Lung (tissue), 12 donors: Measurements from ENCODE around the gene THSD7B. TPM values are rescaled to one million over a fixed set of nuclear protein-coding genes. Genes with fewer than 3 reads are reported as not detected.

Experiments used
- ATAC-seq: fragments of 200-7000 bp; cut with Tn5 transposase; one replicate; pipeline ENCODE4 v1.9.1; 2020; ENCODE audit warnings: moderate number of reproducible peaks; ENCODE audit not compliant: insufficient read depth, low FRiP score
- DNase-seq, 3 donors: peaks; one replicate each; pipeline ENCODE4 v3.0.0-alpha.2; 2013 to 2017
- H3K27ac ChIP-seq, 2 donors: one replicate each; pipeline ENCODE4 v1.5.1; 2013; ENCODE audit warnings: mild to moderate bottlenecking in 2 of 2, moderate library complexity in 2 of 2, control low read depth in 1 of 2, inconsistent platforms in 1 of 2, low read depth in 1 of 2, low read length in 1 of 2
- H3K27me3 ChIP-seq, 3 donors: one replicate each; pipeline ENCODE4 v1.5.1; 2013; ENCODE audit warnings: low read length in 2 of 3; ENCODE audit not compliant: control insufficient read depth in 3 of 3, insufficient read depth in 3 of 3
- H3K36me3 ChIP-seq, 4 donors: one replicate each; pipeline ENCODE4 v1.5.1; 2013; ENCODE audit warnings: low read length in 4 of 4, mild to moderate bottlenecking in 1 of 4, moderate library complexity in 1 of 4; ENCODE audit not compliant: control insufficient read depth in 4 of 4, insufficient read depth in 4 of 4
- H3K4me1 ChIP-seq, 5 donors: one replicate each; pipeline ENCODE4 v1.5.1; 2013; ENCODE audit warnings: low read length in 5 of 5, mild to moderate bottlenecking in 2 of 5, moderate library complexity in 1 of 5; ENCODE audit not compliant: control insufficient read depth in 5 of 5, insufficient read depth in 5 of 5
- H3K4me3 ChIP-seq: one replicate; pipeline ENCODE4 v1.5.1; 2013; ENCODE audit warnings: mild to moderate bottlenecking, control low read depth, moderate library complexity
- H3K9ac ChIP-seq, 2 donors: one replicate each; pipeline ENCODE4 v1.5.1; 2013; ENCODE audit warnings: low read length in 2 of 2, control low read depth in 1 of 2; ENCODE audit not compliant: insufficient read depth in 1 of 2
- H3K9me3 ChIP-seq, 4 donors: one replicate each; pipeline ENCODE4 v1.5.1; 2013; ENCODE audit warnings: low read length in 3 of 4, mild to moderate bottlenecking in 1 of 4, moderate library complexity in 1 of 4; ENCODE audit not compliant: control insufficient read depth in 4 of 4, insufficient read depth in 3 of 4
- CTCF ChIP-seq: IDR thresholded peaks from 2 replicates; pipeline ENCODE4 v1.5.1; 2012; ENCODE audit warnings: mild to moderate bottlenecking; ENCODE audit errors: control extremely low read depth, extremely low read depth
- WGBS, 2 donors: extraction: QIAGEN DNeasy Blood & Tissue Kit; methylation state at CpG; one replicate each; pipeline ENCODE4 v1.1.7; 2013; 5-methylcytosine and 5-hydroxymethylcytosine counted together
- polyA plus RNA-seq, 2 donors: library from polyadenylated mRNA; stranded (reverse); fragments of 200-250 nt; gene quantifications; one replicate each; pipeline ENCODE4 v1.2.1, GENCODE V29; 2013
- total RNA-seq, 2 donors: library from RNA; depleted of rRNA in 1 of 2; stranded (reverse); fragments of >200 nt in 1 of 2; gene quantifications; one replicate each; pipeline ENCODE4 v1.2.1, GENCODE V29; 2014 to 2021
- donor health status: control.
- donor health status: control.
- donor health status: Bipolar disorder and iron deficiency.
- donor health status: healthy.
- donor health status: DM: yes; HTN: yes; CAD: no.

THSD7B gene
- total and polyA plus RNA-seq, 4 donors: 0.03 to 8.2 (median 0.14) TPM

DNA sequence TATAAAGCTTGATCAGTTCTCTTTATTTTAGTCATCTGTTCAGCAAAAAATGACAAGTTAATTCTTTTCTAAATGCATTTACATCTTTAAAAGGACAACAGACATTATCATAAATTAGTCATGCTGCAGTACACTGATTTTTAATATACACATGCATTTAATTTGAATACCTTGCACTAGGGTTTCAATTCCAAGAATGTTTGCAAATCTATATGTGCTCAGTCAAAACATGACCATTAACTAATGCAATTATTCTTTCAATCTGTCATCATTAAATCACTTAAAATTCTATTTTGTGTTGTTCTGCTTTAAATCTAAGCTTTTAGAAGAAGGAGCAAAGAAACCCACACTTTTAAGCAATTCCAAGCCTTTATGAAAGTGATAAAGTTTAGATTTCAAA lies 342.6 kb downstream of the THSD7B start:
- Histone ChIP-seq H3K9ac (no peak overlapping the region), H3K4me1 (no peaks in the 10 kb centered on the region), H3K9me3 (peaks cover 0 to 1% (median 0%) of the 10 kb centered on the region in 4 donors), H3K27me3 (no peaks in the 10 kb centered on the region), H3K27ac (no peak overlapping the region), H3K36me3 (no peaks in the 10 kb centered on the region), H3K4me3 (no peak overlapping the region)
- TF ChIP-seq CTCF: no peak
- DNase-seq (no peak), ATAC-seq (no peak)

- DNase-seq: no peak
- WGBS, 2 donors: 70 to 79% methylated on average over 5 of the region's 5 CpGs
Measured at GRCh38 chr2:137111896-137112295, 346.6 kb downstream of the THSD7B start.

DNA sequence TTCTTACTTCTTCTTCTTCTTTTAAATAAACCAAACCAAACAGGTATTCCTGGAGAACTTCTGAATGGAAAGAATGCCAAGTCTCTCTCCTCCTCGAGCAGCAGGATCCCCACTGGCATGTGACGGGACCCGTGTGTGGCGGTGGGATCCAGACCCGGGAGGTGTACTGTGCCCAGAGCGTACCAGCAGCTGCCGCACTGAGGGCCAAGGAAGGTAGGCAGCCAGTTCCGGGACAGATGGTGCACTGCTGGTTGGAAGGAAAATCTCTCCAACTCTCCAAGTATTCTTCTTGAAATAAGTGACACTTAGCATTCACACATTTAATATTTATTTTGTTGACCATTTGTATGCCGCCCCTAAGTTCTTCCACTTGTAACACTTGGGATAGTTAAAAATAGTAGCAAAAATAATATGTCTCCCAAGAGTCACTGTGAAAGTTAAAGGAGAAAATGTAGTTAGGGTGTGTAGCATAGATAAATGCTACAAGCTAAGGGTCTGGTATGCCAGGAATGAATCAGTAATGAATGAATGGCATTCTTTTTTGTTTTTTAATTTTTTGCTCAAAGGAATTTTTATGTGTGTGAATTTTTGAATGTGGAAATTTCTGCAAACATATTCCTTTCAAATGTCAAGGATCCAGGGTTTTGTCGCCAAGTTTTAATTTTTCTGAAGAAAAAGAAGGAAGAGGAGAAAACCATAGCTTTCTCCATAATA lies 349.9 kb downstream of the THSD7B start:
- H3K27ac ChIP-seq: no peak overlapping the region
- no peak for TF ChIP-seq CTCF
- 66 to 86% methylated on average over 10 of the region's 10 CpGs for WGBS, 2 donors
- H3K9me3 ChIP-seq: no peaks in the 10 kb centered on the region
- no peak overlapping the region for H3K4me3 ChIP-seq
- H3K36me3 ChIP-seq: no peaks in the 10 kb centered on the region
- no peak overlapping the region for H3K9ac ChIP-seq
- DNase-seq (peak in 1 of 3 donors; percentile 11), ATAC-seq (no peak)
- H3K27me3 ChIP-seq: no peaks in the 10 kb centered on the region
- H3K4me1 ChIP-seq: no peaks in the 10 kb centered on the region

More at GRCh38 chr2:137111896-137112295, 346.6 kb downstream of the THSD7B start:
- no peak for ATAC-seq
- no peak overlapping the region for H3K4me3 ChIP-seq
- H3K36me3 ChIP-seq: no peaks in the 10 kb centered on the region
- H3K4me1 ChIP-seq: no peaks in the 10 kb centered on the region
- H3K27me3 ChIP-seq: no peaks in the 10 kb centered on the region
- no peak overlapping the region for H3K9ac ChIP-seq
- no peaks in the 10 kb centered on the region for H3K9me3 ChIP-seq
- no peak for TF ChIP-seq CTCF
- H3K27ac ChIP-seq: no peak overlapping the region

GRCh38 chr2:137115795-137116089 lies 350.4 kb downstream of the THSD7B start:
- no peak overlapping the region for H3K4me3 ChIP-seq
- whole genome bisulfite sequencing, 2 donors: 67 to 91% methylated on average over 1 of the region's 1 CpG
- H3K4me1 ChIP-seq: no peaks in the 10 kb centered on the region
- no peak for ATAC-seq
- H3K27ac ChIP-seq: no peak overlapping the region
- H3K36me3 ChIP-seq: no peaks in the 10 kb centered on the region
- DNase-seq: no peak
- TF ChIP-seq CTCF: no peak
- H3K27me3 ChIP-seq: no peaks in the 10 kb centered on the region
- no peak overlapping the region for H3K9ac ChIP-seq
- H3K9me3 ChIP-seq: no peaks in the 10 kb centered on the region
